ENCODE data around the gene PTPRF.
A peak's percentile ranks its signal among the peaks of the same experiment; 100 is the strongest.

The PTPRF gene

GRCh38 chr1:43582162-43582566 lies 51.5 kb downstream of the PTPRF start:
- no peak overlapping the region for H3K4me3 ChIP-seq (ENCODE audit: low read depth, low read length)
- TF ChIP-seq CTCF (IDR thresholded peaks at IDR 0.05; ENCODE audit: low read depth, low read length, missing control alignments), result no peak
- in situ Hi-C loops (cut with HindIII; ENCODE audit: low sequenced_read_pairs), result no loop called here
- peak; percentile 82 for DNase-seq (ENCODE audit: low read depth)

DNA sequence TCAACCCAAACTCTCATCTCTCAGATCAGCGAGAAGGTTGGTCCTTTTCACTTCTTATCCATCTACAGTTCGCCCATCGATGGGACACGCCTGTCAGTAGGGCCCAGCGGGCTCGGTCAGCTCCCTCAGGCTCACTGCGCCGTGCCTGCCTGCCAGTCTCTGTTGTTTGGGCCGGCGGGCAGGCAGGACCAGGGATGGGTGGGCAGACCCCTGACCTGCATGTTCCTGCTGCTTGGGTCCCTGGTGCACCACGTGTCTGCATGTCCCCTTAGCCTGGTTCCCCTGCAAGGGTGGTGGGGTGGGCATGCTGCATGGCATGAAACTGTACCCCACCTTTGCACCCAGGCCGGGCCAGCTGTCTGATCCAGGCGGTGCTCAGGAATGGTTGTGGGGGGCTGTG lies 52.4 kb downstream of the PTPRF start:
- no peak for DNase-seq (ENCODE audit: low read depth)
- H3K4me3 ChIP-seq (ENCODE audit: low read depth, low read length), result no peak overlapping the region
- in situ Hi-C loops (cut with HindIII; ENCODE audit: low sequenced_read_pairs), result no loop called here
- no peak for TF ChIP-seq CTCF (IDR thresholded peaks at IDR 0.05; ENCODE audit: low read depth, low read length, missing control alignments)

GRCh38 chr1:43584204-43584603 lies 53.5 kb downstream of the PTPRF start:
- in situ Hi-C loops (cut with HindIII; ENCODE audit: low sequenced_read_pairs), result no loop called here
- no peak overlapping the region for H3K4me3 ChIP-seq (ENCODE audit: low read depth, low read length)
- TF ChIP-seq CTCF (IDR thresholded peaks at IDR 0.05; ENCODE audit: low read depth, low read length, missing control alignments), result no peak
- DNase-seq (ENCODE audit: low read depth), result no peak

- TF ChIP-seq CTCF (IDR thresholded peaks at IDR 0.05; ENCODE audit: low read depth, low read length, missing control alignments), result no peak
- in situ Hi-C loops (cut with HindIII; ENCODE audit: low sequenced_read_pairs), result no loop called here
- no peak overlapping the region for H3K4me3 ChIP-seq (ENCODE audit: low read depth, low read length)
- DNase-seq (ENCODE audit: low read depth), result no peak
Observed at GRCh38 chr1:43585557-43585956, 54.9 kb downstream of the PTPRF start.

DNA sequence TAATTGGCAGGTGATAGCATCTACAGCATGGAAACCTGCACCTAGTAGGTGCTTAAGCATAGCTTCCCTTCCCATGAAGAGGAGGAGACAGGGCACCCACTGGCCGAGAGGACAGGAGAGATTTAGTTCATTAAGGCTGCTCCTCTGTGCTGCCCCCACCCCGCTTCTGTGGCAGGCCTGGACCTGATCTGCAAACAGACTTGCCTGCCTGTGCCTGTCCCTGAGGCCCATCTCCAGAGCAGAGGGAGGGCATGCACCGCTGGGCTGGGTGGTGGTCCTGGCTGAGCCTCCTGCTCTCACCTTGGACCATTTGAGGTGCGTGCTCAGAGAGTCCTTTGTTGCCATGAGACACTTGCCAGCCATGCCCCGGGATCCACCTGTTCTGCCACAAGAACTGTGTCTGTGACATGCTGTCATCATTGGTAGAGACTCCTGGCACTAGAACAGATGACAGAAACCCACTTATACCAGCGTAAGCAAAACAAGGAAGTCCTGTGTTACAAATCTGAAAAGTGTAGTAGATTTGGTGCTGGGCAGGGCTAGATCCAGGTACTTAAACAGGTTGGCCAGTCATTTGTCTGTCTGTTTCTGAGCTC lies 55.6 kb downstream of the PTPRF start:
- no peak for TF ChIP-seq CTCF (IDR thresholded peaks at IDR 0.05; ENCODE audit: low read depth, low read length, missing control alignments)
- H3K4me3 ChIP-seq (ENCODE audit: low read depth, low read length), result no peak overlapping the region
- no peak for DNase-seq (ENCODE audit: low read depth)
- in situ Hi-C loops (cut with HindIII; ENCODE audit: low sequenced_read_pairs), result no loop called here

- in situ Hi-C loops (cut with HindIII; ENCODE audit: low sequenced_read_pairs), result no loop called here
- H3K4me3 ChIP-seq (ENCODE audit: low read depth, low read length), result no peak overlapping the region
- TF ChIP-seq CTCF (IDR thresholded peaks at IDR 0.05; ENCODE audit: low read depth, low read length, missing control alignments), result no peak
- DNase-seq (ENCODE audit: low read depth), result no peak
Observed at GRCh38 chr1:43587001-43587400, 56.3 kb downstream of the PTPRF start.

Data from astrocyte of the cerebellum (primary cell).